Pancreas (tissue), 10 donors: ENCODE measurements around the gene SLC16A3. TPM values are rescaled to one million over a fixed set of nuclear protein-coding genes. Genes with fewer than 3 reads are reported as not detected.

ENCODE experiments used
- ATAC-seq, 4 donors: fragments of 200-7000 bp; cut with Tn5 transposase; one replicate each; pipeline versions ENCODE4 v1.8.0 to v1.9.1; 2020; ENCODE audit warnings: mild to moderate bottlenecking in 4 of 4, moderate library complexity in 4 of 4
- DNase-seq, 6 donors: peaks; one replicate each; pipeline ENCODE4 v3.0.0-alpha.2; 2020
- FAIRE-seq: peaks from 2 replicates; lab custom pipeline; 2012; peaks lifted over from hg19 to GRCh38; lab: Jason Lieb, UNC
- H3K27ac ChIP-seq, 4 donors: fragments of 200-600 bp; sonication (generic); 1 replicate in 3 of 4; 2 replicates in 1 of 4; pipeline versions ENCODE4 v1.5.0 to v1.8.0; 2020
- H3K27me3 ChIP-seq, 4 donors: fragments of 200-600 bp; one replicate each; pipeline ENCODE4 v1.8.0; 2021
- H3K36me3 ChIP-seq, 3 donors: fragments of 200-600 bp; sonication (generic) in 1 of 3; one replicate each; pipeline versions ENCODE4 v1.5.0 to v1.8.0; 2020 to 2021
- H3K4me1 ChIP-seq, 3 donors: fragments of 200-600 bp; one replicate each; pipeline ENCODE4 v1.8.0; 2021
- H3K4me3 ChIP-seq, 4 donors: fragments of 200-600 bp; sonication (generic) in 2 of 4; one replicate each; pipeline versions ENCODE4 v1.5.0 to v1.8.0; 2020 to 2021
- H3K9me3 ChIP-seq, 4 donors: fragments of 200-600 bp; one replicate each; pipeline ENCODE4 v1.8.0; 2021
- WGBS, 2 donors: extraction: QIAGEN DNeasy Blood & Tissue Kit; methylation state at CpG; one replicate each; pipeline ENCODE4 v1.1.7; 2013; 5-methylcytosine and 5-hydroxymethylcytosine counted together
- intact Hi-C, 3 donors: fragments of 100-400 bp; cut with DNase I; formaldehyde crosslinking; loops; one replicate each; pipeline versions ENCODE4 v1.11.1 to v1.14.2; 2022
- polyA plus RNA-seq, 2 donors: library from polyadenylated mRNA; stranded (reverse); fragments of 200-250 nt; gene quantifications; one replicate each; pipeline ENCODE4 v1.2.3, GENCODE V29; 2013
- total RNA-seq, 6 donors: library from RNA; stranded (reverse); fragmentation: NEBNext Ultra II Directional in 4 of 6; extraction: Animal tissue kit (Norgen Biotek cat#: 25700) in 4 of 6; gene quantifications; one replicate each; pipeline versions ENCODE4 v1.2.1 to v1.2.4, GENCODE V29; 2021 to 2023
- TF ChIP-seq, protein P1 (sequence below), 4 donors: fragments of 200-600 bp; sonication (generic) in 3 of 4; IDR thresholded peaks; one replicate each; pipeline versions ENCODE4 v1.5.0 to v1.8.0; 2021; ENCODE audit warnings: antibody characterized with exemption in 4 of 4
- donor health status: healthy with polysubstance abuse.
- donor health status: DM: no; HTN: no; CAD: no; lungs with moderate emphysema.
- donor health status: DM: no; HTN: no; CAD: no.
- donor health status: control.
- donor health status: control.
- donor health status: Bipolar disorder and iron deficiency.
- donor health status: DM: yes; HTN: yes; CAD: no.
- donor health status: DM: no; HTN: no; CAD: no.
- donor health status: DM: no; HTN: no; CAD: no.
- donor health status: DM: yes; HTN: yes; CAD: no.

The SLC16A3 gene
- total and polyA plus RNA-seq, 8 donors = 1.2 to 22.8 (median 3.7) TPM

DNA sequence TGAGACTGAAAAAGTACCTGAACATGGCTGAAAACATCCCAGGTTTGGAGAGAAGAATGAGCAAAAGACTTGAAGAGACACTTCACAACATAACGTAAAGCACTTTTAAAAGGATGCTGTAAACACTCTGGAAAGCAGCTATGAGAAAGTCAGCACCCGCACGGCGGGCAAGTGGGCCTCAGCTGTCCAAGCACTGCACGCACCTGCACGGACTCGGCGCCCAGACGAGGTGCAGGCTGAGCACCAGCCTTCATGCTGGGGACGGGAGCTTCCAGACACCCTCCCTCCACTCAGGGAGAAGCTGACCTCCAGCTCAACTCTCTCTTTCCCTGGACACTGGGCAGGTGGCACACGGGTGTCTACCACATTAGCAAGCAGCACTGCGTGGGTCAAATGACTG lies 29.3 kb upstream of the SLC16A3 start:
- H3K9me3 ChIP-seq = no peaks in the 10 kb centered on the region
- DNase-seq (no peak), ATAC-seq (no peak), FAIRE-seq (no peak)
- no peak overlapping the region for H3K27ac ChIP-seq
- H3K36me3 ChIP-seq = peaks cover 0 to 38% (median 4%) of the 10 kb centered on the region in 3 donors
- TF ChIP-seq, protein P1, sequence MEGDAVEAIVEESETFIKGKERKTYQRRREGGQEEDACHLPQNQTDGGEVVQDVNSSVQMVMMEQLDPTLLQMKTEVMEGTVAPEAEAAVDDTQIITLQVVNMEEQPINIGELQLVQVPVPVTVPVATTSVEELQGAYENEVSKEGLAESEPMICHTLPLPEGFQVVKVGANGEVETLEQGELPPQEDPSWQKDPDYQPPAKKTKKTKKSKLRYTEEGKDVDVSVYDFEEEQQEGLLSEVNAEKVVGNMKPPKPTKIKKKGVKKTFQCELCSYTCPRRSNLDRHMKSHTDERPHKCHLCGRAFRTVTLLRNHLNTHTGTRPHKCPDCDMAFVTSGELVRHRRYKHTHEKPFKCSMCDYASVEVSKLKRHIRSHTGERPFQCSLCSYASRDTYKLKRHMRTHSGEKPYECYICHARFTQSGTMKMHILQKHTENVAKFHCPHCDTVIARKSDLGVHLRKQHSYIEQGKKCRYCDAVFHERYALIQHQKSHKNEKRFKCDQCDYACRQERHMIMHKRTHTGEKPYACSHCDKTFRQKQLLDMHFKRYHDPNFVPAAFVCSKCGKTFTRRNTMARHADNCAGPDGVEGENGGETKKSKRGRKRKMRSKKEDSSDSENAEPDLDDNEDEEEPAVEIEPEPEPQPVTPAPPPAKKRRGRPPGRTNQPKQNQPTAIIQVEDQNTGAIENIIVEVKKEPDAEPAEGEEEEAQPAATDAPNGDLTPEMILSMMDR (IDR thresholded peaks at IDR 0.05) = no peak
- intact Hi-C loops = no loop called here
- H3K27me3 ChIP-seq = no peaks in the 10 kb centered on the region
- 90 to 92% methylated on average over 12 of the region's 12 CpGs for WGBS, 2 donors
- H3K4me1 ChIP-seq = no peaks in the 10 kb centered on the region
- H3K4me3 ChIP-seq = no peak overlapping the region

DNA sequence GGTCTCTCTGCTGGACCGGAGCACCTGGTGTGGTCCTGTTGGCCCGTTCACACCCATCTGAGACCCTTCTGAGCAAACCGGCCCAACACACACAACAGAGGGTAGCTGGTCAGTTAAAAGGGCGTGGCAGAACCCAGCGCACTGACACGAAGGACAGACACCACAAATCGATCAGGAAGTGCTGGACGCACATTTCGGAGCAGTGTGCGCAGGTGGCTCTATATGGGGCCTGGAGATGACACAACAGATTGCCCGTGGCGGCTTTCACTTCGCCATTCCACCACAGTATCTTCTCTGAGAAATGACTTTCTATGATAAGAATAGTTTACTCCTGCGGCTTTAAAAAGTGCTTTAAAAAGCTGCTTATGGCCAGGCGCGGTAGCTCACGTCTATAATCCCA lies 28.7 kb upstream of the SLC16A3 start:
- 88% methylated on average over 17 of the region's 17 CpGs for WGBS, 2 donors
- intact Hi-C loops = loop anchor here in 1 of 3 donors (10.0 kb wide), 1 partner anchor 125 kb away; no protein-coding TSS in a partner anchor

DNA sequence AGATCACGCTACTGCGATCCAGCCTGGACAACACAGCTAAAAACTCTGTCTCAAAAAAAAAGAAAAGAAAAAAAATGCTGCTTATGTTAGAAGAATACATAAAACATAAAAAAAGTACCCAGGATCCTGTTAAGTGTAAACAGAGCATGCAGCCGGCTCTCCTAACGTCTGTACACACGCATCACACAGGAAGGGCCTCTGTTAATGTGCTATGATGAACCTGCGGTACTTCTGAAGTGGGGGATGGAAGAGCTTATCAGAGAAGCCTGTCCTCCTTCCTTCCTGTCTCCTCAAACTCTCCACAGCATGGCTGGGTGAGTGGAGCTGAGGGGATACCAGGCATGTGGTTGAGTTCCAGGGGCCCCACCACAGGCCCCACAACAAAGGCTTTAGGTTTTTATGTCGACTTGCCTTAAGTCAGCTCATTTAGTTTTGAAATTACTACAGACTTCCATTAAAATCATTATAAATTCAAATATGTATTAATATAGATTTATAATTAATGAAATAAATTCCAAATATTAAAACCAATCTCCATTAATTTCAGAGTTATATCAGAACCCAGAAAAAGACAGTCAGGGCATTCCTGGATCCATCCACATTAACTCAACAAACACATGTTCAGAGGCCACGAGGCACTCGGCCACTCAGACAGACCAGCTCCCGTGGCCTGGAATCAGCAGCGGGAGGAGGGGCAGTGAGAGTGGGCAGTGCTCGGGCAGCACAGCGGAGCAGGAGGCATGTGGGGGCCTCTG lies 27.9 kb upstream of the SLC16A3 start:
- 90 to 91% methylated on average over 13 of the region's 13 CpGs for WGBS, 2 donors
- Histone ChIP-seq H3K4me3 (no peak overlapping the region), H3K9me3 (no peaks in the 10 kb centered on the region), H3K4me1 (peaks cover 0 to 5% (median 0%) of the 10 kb centered on the region in 3 donors), H3K27me3 (no peaks in the 10 kb centered on the region), H3K36me3 (peaks cover 0 to 26% (median 0%) of the 10 kb centered on the region in 3 donors), H3K27ac (no peak overlapping the region)
- TF ChIP-seq, protein P1 (IDR thresholded peaks at IDR 0.05) = no peak
- ATAC-seq = peak in 1 of 4 donors; percentile 13
- intact Hi-C loops = loop anchor here in 1 of 3 donors (10.0 kb wide), 1 partner anchor 124 kb away; no protein-coding TSS in a partner anchor
- FAIRE-seq = no peak
- DNase-seq = no peak

More for the DNA sequence above, 28.7 kb upstream of the SLC16A3 start:
- TF ChIP-seq, protein P1 (IDR thresholded peaks at IDR 0.05) = no peak
- H3K4me3 ChIP-seq = no peak overlapping the region
- DNase-seq = no peak
- H3K27me3 ChIP-seq = no peaks in the 10 kb centered on the region
- ATAC-seq = no peak
- no peak for FAIRE-seq
- H3K4me1 ChIP-seq = no peaks in the 10 kb centered on the region
- no peaks in the 10 kb centered on the region for H3K9me3 ChIP-seq
- H3K27ac ChIP-seq = no peak overlapping the region
- H3K36me3 ChIP-seq = peaks cover 0 to 32% (median 0%) of the 10 kb centered on the region in 3 donors

DNA sequence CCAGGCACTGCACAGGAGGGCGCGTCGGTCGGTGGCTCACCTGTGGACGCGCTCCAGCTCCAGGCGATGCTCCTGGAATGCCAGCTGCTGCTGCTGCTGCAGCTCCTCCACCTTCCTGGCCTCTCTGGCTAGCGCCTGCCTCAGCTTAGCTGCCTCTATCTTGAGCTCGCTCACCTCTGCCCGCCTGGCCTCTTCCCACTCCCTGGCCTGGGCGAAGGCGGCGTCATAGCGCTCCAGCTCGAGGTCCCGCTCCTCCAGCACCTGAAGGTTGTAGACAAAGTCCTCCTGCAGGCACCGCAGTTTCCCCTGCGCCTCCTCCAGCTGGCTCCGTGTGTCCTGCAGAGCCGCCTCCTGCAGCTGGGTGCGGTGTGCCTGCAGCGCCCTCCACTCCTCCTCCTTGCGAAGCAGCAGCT lies 27.3 kb upstream of the SLC16A3 start:
- TF ChIP-seq, protein P1 (IDR thresholded peaks at IDR 0.05) = no peak
- ATAC-seq = no peak

More for the DNA sequence above, 27.3 kb upstream of the SLC16A3 start:
- Histone ChIP-seq H3K27me3 (no peaks in the 10 kb centered on the region), H3K27ac (no peak overlapping the region), H3K4me1 (peaks cover 0 to 10% (median 0%) of the 10 kb centered on the region in 3 donors), H3K4me3 (no peak overlapping the region), H3K9me3 (no peaks in the 10 kb centered on the region), H3K36me3 (peaks cover 0 to 26% (median 0%) of the 10 kb centered on the region in 3 donors)
- FAIRE-seq = no peak
- intact Hi-C loops = loop anchor here in 1 of 3 donors (10.0 kb wide), 1 partner anchor 123 kb away; no protein-coding TSS in a partner anchor
- WGBS, 2 donors = 93 to 94% methylated on average over 23 of the region's 23 CpGs
- DNase-seq = peak in 1 of 6 donors; percentile 63
